ENCODE data around the gene TP53TG5. TPM values are rescaled to one million over a fixed set of nuclear protein-coding genes. Genes with fewer than 3 reads are reported as not detected.

The TP53TG5 gene
- total RNA-seq, 1 experiment from 2014 or later = not detected

DNA sequence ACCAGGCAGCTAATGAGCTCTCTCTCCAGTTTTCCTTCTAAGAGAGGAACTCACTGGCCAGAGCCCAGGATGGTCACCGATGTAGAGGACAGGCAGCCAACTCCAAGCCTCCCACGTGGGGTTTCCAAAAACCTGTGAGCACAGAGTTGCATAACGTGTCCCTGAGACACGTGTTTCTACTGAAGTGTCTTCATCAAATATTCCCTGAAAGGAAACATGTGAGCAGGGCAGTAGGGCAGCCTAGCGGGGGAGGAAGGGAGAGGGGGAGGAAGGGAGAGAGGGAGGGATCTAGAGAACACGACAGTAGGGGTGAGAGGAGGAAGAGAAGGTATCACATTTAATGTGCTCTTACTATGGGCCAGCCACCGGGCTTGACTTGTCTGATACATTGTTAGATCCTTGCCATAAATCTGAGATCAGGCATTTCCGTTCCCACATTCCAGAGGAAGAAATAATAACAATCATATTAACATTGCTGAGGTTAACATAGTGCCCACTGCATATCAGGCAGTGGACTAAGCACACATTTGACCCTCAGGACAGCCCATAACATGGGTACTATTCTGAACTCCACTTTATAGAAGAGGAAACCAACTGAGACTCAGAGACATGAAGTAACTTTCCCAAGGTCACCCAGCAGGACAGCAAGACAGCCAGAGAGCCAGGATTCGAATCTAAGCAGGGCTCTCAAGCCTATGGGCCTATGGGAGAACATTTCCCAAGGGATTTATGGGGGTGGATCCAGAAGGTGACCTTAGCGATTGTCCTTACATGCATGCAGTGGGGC is 19.6 kb downstream of the TP53TG5 start:
- POLR2A ChIA-PET = no interaction called here
- CTCF ChIA-PET = interaction anchor here (1.7 kb wide), 1 partner anchor 78 kb away, joined by 5 read pairs; no protein-coding TSS in a partner anchor
- intact Hi-C loops (cut with micrococcal nuclease; ENCODE audit: unreplicated experiment) = no loop called here

DNA sequence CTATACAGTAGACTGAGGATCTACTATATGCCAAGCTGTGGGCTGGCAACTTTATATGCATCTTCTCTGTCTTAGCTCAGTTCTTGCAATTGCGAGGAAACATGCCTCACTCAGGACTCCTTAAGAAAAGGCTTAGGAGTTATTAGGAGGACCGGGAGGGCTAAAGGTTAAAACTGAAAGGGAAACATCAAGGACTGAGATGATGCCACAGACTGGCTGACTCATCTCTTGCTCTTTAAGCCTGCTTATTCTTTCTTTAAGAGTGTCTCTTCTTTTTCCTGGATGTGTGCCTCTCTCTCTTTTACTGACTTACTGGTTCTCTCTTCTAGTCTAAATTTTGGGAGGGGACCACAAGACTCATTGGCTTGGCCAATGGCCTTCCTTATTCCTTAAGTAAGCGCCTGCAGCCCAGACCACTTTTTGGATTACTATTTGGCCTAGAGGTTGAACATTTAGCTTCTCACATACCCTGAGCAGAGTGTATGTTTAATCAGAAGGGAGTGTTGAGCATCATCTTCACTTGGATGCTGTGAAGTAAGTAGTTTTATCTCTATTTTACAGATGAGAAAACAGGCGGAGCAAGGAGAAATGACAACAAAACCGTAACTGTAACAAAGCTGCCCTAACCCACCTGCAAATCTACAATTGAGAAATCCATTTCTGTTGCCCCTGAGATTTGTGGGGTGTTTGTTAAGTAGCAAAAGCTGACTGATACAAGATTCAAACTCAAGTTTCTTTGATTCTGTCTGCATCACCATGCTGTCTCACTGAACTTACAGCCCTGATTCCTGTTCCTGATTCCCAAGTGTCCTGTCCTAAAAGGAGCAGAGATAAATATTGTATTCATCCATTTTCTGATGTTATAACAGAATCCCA is 22.7 kb downstream of the TP53TG5 start:
- ATAC-seq = no peak
- no peaks in the 10 kb centered on the region for H3K36me3 ChIP-seq (ENCODE audit: control insufficient read depth, insufficient read depth, low read length)
- in situ Hi-C loops (cut with HindIII; ENCODE audit: low pct_unique_long_range_greater_than_20kb, low sequenced_read_pairs) (no loop called here), intact Hi-C loops (cut with micrococcal nuclease; ENCODE audit: unreplicated experiment) (no loop called here)
- no peak overlapping the region for H3K4me3 ChIP-seq (ENCODE audit: low read depth in 2 of 2, low read length in 2 of 2)
- TF ChIP-seq TCF7L2 (IDR thresholded peaks at IDR 0.05; ENCODE audit: low read depth, low read length) = no peak
- no peak for TF ChIP-seq POLR2AphosphoS5 (IDR thresholded peaks at IDR 0.05; ENCODE audit: low read depth, low read length)
- TF ChIP-seq SIN3A (IDR thresholded peaks at IDR 0.05; ENCODE audit: borderline replicate concordance, insufficient read depth, low read depth, low read length) = no peak
- TF ChIP-seq, protein P1, sequence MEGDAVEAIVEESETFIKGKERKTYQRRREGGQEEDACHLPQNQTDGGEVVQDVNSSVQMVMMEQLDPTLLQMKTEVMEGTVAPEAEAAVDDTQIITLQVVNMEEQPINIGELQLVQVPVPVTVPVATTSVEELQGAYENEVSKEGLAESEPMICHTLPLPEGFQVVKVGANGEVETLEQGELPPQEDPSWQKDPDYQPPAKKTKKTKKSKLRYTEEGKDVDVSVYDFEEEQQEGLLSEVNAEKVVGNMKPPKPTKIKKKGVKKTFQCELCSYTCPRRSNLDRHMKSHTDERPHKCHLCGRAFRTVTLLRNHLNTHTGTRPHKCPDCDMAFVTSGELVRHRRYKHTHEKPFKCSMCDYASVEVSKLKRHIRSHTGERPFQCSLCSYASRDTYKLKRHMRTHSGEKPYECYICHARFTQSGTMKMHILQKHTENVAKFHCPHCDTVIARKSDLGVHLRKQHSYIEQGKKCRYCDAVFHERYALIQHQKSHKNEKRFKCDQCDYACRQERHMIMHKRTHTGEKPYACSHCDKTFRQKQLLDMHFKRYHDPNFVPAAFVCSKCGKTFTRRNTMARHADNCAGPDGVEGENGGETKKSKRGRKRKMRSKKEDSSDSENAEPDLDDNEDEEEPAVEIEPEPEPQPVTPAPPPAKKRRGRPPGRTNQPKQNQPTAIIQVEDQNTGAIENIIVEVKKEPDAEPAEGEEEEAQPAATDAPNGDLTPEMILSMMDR (IDR thresholded peaks at IDR 0.05) = no peak
- TF ChIP-seq, protein P2, sequence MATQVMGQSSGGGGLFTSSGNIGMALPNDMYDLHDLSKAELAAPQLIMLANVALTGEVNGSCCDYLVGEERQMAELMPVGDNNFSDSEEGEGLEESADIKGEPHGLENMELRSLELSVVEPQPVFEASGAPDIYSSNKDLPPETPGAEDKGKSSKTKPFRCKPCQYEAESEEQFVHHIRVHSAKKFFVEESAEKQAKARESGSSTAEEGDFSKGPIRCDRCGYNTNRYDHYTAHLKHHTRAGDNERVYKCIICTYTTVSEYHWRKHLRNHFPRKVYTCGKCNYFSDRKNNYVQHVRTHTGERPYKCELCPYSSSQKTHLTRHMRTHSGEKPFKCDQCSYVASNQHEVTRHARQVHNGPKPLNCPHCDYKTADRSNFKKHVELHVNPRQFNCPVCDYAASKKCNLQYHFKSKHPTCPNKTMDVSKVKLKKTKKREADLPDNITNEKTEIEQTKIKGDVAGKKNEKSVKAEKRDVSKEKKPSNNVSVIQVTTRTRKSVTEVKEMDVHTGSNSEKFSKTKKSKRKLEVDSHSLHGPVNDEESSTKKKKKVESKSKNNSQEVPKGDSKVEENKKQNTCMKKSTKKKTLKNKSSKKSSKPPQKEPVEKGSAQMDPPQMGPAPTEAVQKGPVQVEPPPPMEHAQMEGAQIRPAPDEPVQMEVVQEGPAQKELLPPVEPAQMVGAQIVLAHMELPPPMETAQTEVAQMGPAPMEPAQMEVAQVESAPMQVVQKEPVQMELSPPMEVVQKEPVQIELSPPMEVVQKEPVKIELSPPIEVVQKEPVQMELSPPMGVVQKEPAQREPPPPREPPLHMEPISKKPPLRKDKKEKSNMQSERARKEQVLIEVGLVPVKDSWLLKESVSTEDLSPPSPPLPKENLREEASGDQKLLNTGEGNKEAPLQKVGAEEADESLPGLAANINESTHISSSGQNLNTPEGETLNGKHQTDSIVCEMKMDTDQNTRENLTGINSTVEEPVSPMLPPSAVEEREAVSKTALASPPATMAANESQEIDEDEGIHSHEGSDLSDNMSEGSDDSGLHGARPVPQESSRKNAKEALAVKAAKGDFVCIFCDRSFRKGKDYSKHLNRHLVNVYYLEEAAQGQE (IDR thresholded peaks at IDR 0.05; ENCODE audit: insufficient read depth in 1 of 2, low read depth in 2 of 2, low read length in 1 of 2) = no peak
- no peaks in the 10 kb centered on the region for H3K9me3 ChIP-seq (ENCODE audit: control insufficient read depth, insufficient read depth, low read depth, low read length)
- no TSS peak for BruUV-seq (replicated peaks)
- no peak for DNase-seq (ENCODE audit: low read depth, low spot score)
- no peaks in the 10 kb centered on the region for H3K27me3 ChIP-seq (ENCODE audit: control insufficient read depth, insufficient read depth, low read length)
- POLR2A ChIA-PET = interaction anchor here (0.6 kb wide), 2 partner anchors 30 to 445 kb away, joined by 3 to 12 read pairs; no protein-coding TSS in a partner anchor
- peaks cover 16% of the 10 kb centered on the region for H3K4me1 ChIP-seq (ENCODE audit: control insufficient read depth, insufficient read depth, low read length)
- CTCF ChIA-PET = no interaction called here
- no peak overlapping the region for H3K27ac ChIP-seq (ENCODE audit: low read length)

More for the DNA sequence above, 19.6 kb downstream of the TP53TG5 start:
- no peaks in the 10 kb centered on the region for H3K36me3 ChIP-seq (ENCODE audit: control insufficient read depth, insufficient read depth, low read length)
- DNase-seq (ENCODE audit: low read depth, low spot score) = no peak
- in situ Hi-C loops (cut with HindIII; ENCODE audit: low pct_unique_long_range_greater_than_20kb, low sequenced_read_pairs) = no loop called here
- no TSS peak for BruUV-seq (replicated peaks)
- no peaks in the 10 kb centered on the region for H3K27me3 ChIP-seq (ENCODE audit: control insufficient read depth, insufficient read depth, low read length)
- TF ChIP-seq, protein P1 (IDR thresholded peaks at IDR 0.05) = no peak
- TF ChIP-seq TCF7L2 (IDR thresholded peaks at IDR 0.05; ENCODE audit: low read depth, low read length) (no peak), POLR2AphosphoS5 (IDR thresholded peaks at IDR 0.05; ENCODE audit: low read depth, low read length) (no peak), SIN3A (IDR thresholded peaks at IDR 0.05; ENCODE audit: borderline replicate concordance, insufficient read depth, low read depth, low read length) (no peak)
- TF ChIP-seq, protein P2 (IDR thresholded peaks at IDR 0.05; ENCODE audit: insufficient read depth in 1 of 2, low read depth in 2 of 2, low read length in 1 of 2) = no peak
- no peak overlapping the region for H3K4me3 ChIP-seq (ENCODE audit: low read depth in 2 of 2, low read length in 2 of 2)
- peaks cover 27% of the 10 kb centered on the region for H3K4me1 ChIP-seq (ENCODE audit: control insufficient read depth, insufficient read depth, low read length)
- no peaks in the 10 kb centered on the region for H3K9me3 ChIP-seq (ENCODE audit: control insufficient read depth, insufficient read depth, low read depth, low read length)
- ATAC-seq = no peak
- H3K27ac ChIP-seq (ENCODE audit: low read length) = no peak overlapping the region

All from Panc1 (cell line).